Panc1 (cell line): Measurements from ENCODE around the gene BRF1. TPM values are rescaled to one million over a fixed set of nuclear protein-coding genes. Genes with fewer than 3 reads are reported as not detected.

Experiments used
- ATAC-seq: fragments of 200-7000 bp; cut with Tn5 transposase; 2 replicates; pipeline ENCODE4 v1.9.1; 2020; ENCODE audit warnings: mild to moderate bottlenecking, moderate library complexity
- BruUV-seq: library from RNA; stranded (reverse); fragments of 400-500 nt; replicated peaks from 2 replicates; lab custom pipeline; 2021; lab: Mats Ljungman, UMichigan
- CTCF ChIA-PET: fragments of 300-600 bp; sonication (Branson Sonifier 250); formaldehyde crosslinking; loops from one replicate; lab custom pipeline; 2022; ENCODE audit warnings: antibody characterized with exemption; lab: Charles Lee
- POLR2A ChIA-PET: fragments of 300-600 bp; sonication (Branson Sonifier 250); formaldehyde crosslinking; loops from one replicate; lab custom pipeline; 2022; ENCODE audit warnings: antibody characterized with exemption; lab: Charles Lee
- DNase-seq: peaks from one replicate; pipeline ENCODE4 v3.0.0-alpha.2; 2010; ENCODE audit warnings: low read depth, low spot score
- H3K27ac ChIP-seq: 2 replicates; pipeline ENCODE4 v1.5.1; 2011; ENCODE audit warnings: mild to moderate bottlenecking, low read length, inconsistent platforms
- H3K27me3 ChIP-seq: fragments of 200-500 bp; sonication (Bioruptor generic); 2 replicates; pipeline ENCODE4 v1.6.0; 2014; ENCODE audit warnings: low read length, inconsistent platforms; ENCODE audit not compliant: control insufficient read depth, insufficient read depth
- H3K36me3 ChIP-seq: fragments of 200-500 bp; sonication (Bioruptor generic); 2 replicates; pipeline ENCODE4 v1.5.1; 2014; ENCODE audit warnings: inconsistent platforms, mild to moderate bottlenecking, low read length, moderate library complexity; ENCODE audit not compliant: control insufficient read depth, insufficient read depth
- H3K4me1 ChIP-seq: 2 replicates; pipeline ENCODE4 v1.5.1; 2011; ENCODE audit warnings: inconsistent platforms, mild to moderate bottlenecking, low read length, moderate library complexity; ENCODE audit not compliant: control insufficient read depth, insufficient read depth
- H3K4me3 ChIP-seq, 2 experiments: 2 replicates each; pipeline ENCODE4 v1.5.1; 2011 to 2012; ENCODE audit warnings: low read depth in 2 of 2, low read length in 2 of 2, mild to moderate bottlenecking in 2 of 2, inconsistent platforms in 1 of 2, moderate library complexity in 1 of 2
- H3K9me3 ChIP-seq: fragments of 200-500 bp; sonication (Bioruptor generic); 2 replicates; pipeline ENCODE4 v1.5.1; 2014; ENCODE audit warnings: low read depth, mild to moderate bottlenecking, inconsistent platforms, low read length, moderate library complexity; ENCODE audit not compliant: control insufficient read depth, insufficient read depth
- CTCF ChIP-seq: fragments of 450-650 bp; IDR thresholded peaks from 2 replicates; pipeline ENCODE4 v1.5.1; 2017; ENCODE audit warnings: mild to moderate bottlenecking
- POLR2AphosphoS5 ChIP-seq: IDR thresholded peaks from 2 replicates; pipeline ENCODE4 v1.6.1; 2012; ENCODE audit warnings: mild to moderate bottlenecking, low read depth, low read length, moderate library complexity
- REST ChIP-seq, 2 experiments: IDR thresholded peaks; 2 replicates each; pipeline ENCODE4 v1.6.1; 2011 to 2012; ENCODE audit warnings: low read depth in 2 of 2, control low read depth in 1 of 2, low read length in 1 of 2, mild to moderate bottlenecking in 1 of 2, moderate library complexity in 1 of 2; ENCODE audit not compliant: insufficient read depth in 1 of 2
- SIN3A ChIP-seq: IDR thresholded peaks from 2 replicates; pipeline ENCODE4 v1.6.1; 2012; ENCODE audit warnings: low read depth, mild to moderate bottlenecking, low read length, moderate library complexity, borderline replicate concordance; ENCODE audit not compliant: insufficient read depth
- TCF7L2 ChIP-seq: IDR thresholded peaks from 2 replicates; pipeline ENCODE4 v1.6.1; 2011; ENCODE audit warnings: mild to moderate bottlenecking, low read depth, low read length, inconsistent platforms
- in situ Hi-C: cut with HindIII; loops from 2 replicates; pipeline ENCODE4 v1.10.0; 2016; ENCODE audit warnings: low sequenced_read_pairs, low pct_unique_long_range_greater_than_20kb
- intact Hi-C: fragments of 100-400 bp; cut with micrococcal nuclease; formaldehyde crosslinking; loops from one replicate; pipeline ENCODE4 v1.10.0; 2022; ENCODE audit not compliant: unreplicated experiment
- total RNA-seq: library from RNA; stranded (reverse); gene quantifications from one replicate; pipeline ENCODE4 v1.2.1, GENCODE V29; 2021; ENCODE audit not compliant: unreplicated experiment

The BRF1 gene
- total RNA-seq, 1 experiment from 2014 or later, result 25.0 TPM

- POLR2A ChIA-PET, result no interaction called here
- ATAC-seq, result no peak
- CTCF ChIA-PET, result no interaction called here
These were observed 43.3 kb downstream of the BRF1 start for GRCh38 chr14:105257464-105257863.

GRCh38 chr14:105256292-105256960, 44.4 kb downstream of the BRF1 start:
- CTCF ChIA-PET, result no interaction called here
- Histone ChIP-seq H3K9me3 (no peaks in the 10 kb centered on the region), H3K36me3 (no peaks in the 10 kb centered on the region), H3K27me3 (no peaks in the 10 kb centered on the region), H3K4me3 (no peak overlapping the region), H3K4me1 (no peaks in the 10 kb centered on the region), H3K27ac (no peak overlapping the region)
- intact Hi-C loops (no loop called here), in situ Hi-C loops (no loop called here)
- ATAC-seq (no peak), DNase-seq (no peak)
- POLR2A ChIA-PET, result no interaction called here
- no TSS peak for BruUV-seq
- no peak for TF ChIP-seq REST (IDR thresholded peaks at IDR 0.05; ENCODE audit: insufficient read depth in 1 of 2, low read depth in 2 of 2, low read length in 1 of 2)
- no peak for TF ChIP-seq TCF7L2
- TF ChIP-seq CTCF, result no peak

More at GRCh38 chr14:105257464-105257863, 43.3 kb downstream of the BRF1 start:
- Histone ChIP-seq H3K4me1 (no peaks in the 10 kb centered on the region), H3K27me3 (no peaks in the 10 kb centered on the region), H3K4me3 (no peak overlapping the region), H3K36me3 (no peaks in the 10 kb centered on the region), H3K27ac (no peak overlapping the region), H3K9me3 (no peaks in the 10 kb centered on the region)
- DNase-seq, result no peak
- no peak for TF ChIP-seq POLR2AphosphoS5
- no peak for TF ChIP-seq REST (IDR thresholded peaks at IDR 0.05; ENCODE audit: insufficient read depth in 1 of 2, low read depth in 2 of 2, low read length in 1 of 2)
- TF ChIP-seq TCF7L2, result no peak
- no peak for TF ChIP-seq SIN3A
- no peak for TF ChIP-seq CTCF
- intact Hi-C loops, result no loop called here
- no TSS peak for BruUV-seq
- in situ Hi-C loops, result no loop called here
